Gastroesophageal sphincter (tissue), 4 donors: ENCODE results near the gene EPHA8. TPM values are rescaled to one million over a fixed set of nuclear protein-coding genes. Genes with fewer than 3 reads are reported as not detected.

Source experiments
- ATAC-seq: fragments of 150-250 bp; one replicate; pipeline ENCODE4 v1.9.1; 2016; ENCODE audit warnings: mild to moderate bottlenecking, moderate library complexity
- H3K27ac ChIP-seq, 4 donors: fragments of 200-600 bp; sonication (generic) in 3 of 4; 1 replicate in 3 of 4; 2 replicates in 1 of 4; pipeline ENCODE4 v1.5.1; 2016 to 2019
- H3K27me3 ChIP-seq: fragments of 200-600 bp; sonication (generic); one replicate; pipeline ENCODE4 v1.5.1; 2019
- H3K36me3 ChIP-seq, 2 donors: fragments of 200-600 bp; sonication (generic); one replicate each; pipeline ENCODE4 v1.5.1; 2019; ENCODE audit warnings: control low read depth in 1 of 2
- H3K4me1 ChIP-seq, 3 donors: fragments of 200-600 bp; sonication (generic); 1 replicate in 2 of 3; 2 replicates in 1 of 3; pipeline ENCODE4 v1.5.1; 2016 to 2019; ENCODE audit warnings: control low read depth in 2 of 3
- H3K4me3 ChIP-seq, 2 donors: fragments of 200-600 bp; sonication (generic); one replicate each; pipeline ENCODE4 v1.5.1; 2019; ENCODE audit warnings: mild to moderate bottlenecking in 1 of 2, moderate library complexity in 1 of 2
- H3K9me3 ChIP-seq, 3 donors: fragments of 200-600 bp; sonication (generic); one replicate each; pipeline ENCODE4 v1.5.1; 2017 to 2019; ENCODE audit warnings: control low read depth in 2 of 3
- CTCF ChIP-seq, 4 experiments: fragments of 200-600 bp in 2 of 4; fragments of 450-650 bp in 2 of 4; sonication (generic) in 1 of 4; IDR thresholded peaks; one replicate each; pipeline ENCODE4 v1.5.1; 2017 to 2019; ENCODE audit warnings: antibody characterized with exemption in 4 of 4, mild to moderate bottlenecking in 2 of 4, moderate library complexity in 2 of 4
- EP300 ChIP-seq: sonication (generic); formaldehyde crosslinking; IDR thresholded peaks from one replicate; pipeline ENCODE4 v1.6.1; 2017; ENCODE audit warnings: antibody characterized with exemption, mild to moderate bottlenecking
- POLR2A ChIP-seq, 2 donors: fragments of 450-650 bp; IDR thresholded peaks; one replicate each; pipeline ENCODE4 v1.6.1; 2017; ENCODE audit warnings: antibody characterized with exemption in 2 of 2, mild to moderate bottlenecking in 2 of 2, moderate library complexity in 1 of 2
- POLR2AphosphoS5 ChIP-seq: sonication (generic); formaldehyde crosslinking; IDR thresholded peaks from one replicate; pipeline ENCODE4 v1.6.1; 2017; ENCODE audit warnings: antibody characterized with exemption
- WGBS, 2 donors: methylation state at CpG; one replicate each; pipeline ENCODE4 v1.1.5; 2018; ENCODE audit warnings: low coverage in 1 of 2; 5-methylcytosine and 5-hydroxymethylcytosine counted together
- total RNA-seq, 4 donors: library from RNA; depleted of rRNA; stranded (reverse); fragments of >200 nt; gene quantifications; one replicate each; pipeline ENCODE4 v1.1.0, GENCODE V29; 2016

EPHA8 gene
- total RNA-seq, 4 donors from 2014 or later = 0.08 to 0.37 (median 0.13) TPM; not detected in 1

GRCh38 chr1:22520871-22521270 lies 42.4 kb upstream of the EPHA8 start:
- Histone ChIP-seq H3K27me3 (no peaks in the 10 kb centered on the region), H3K36me3 (peaks cover 0 to 99% of the 10 kb centered on the region in 2 donors), H3K27ac (no peak overlapping the region), H3K4me1 (peaks cover 0 to 17% (median 0%) of the 10 kb centered on the region in 3 donors), H3K9me3 (no peaks in the 10 kb centered on the region), H3K4me3 (no peak overlapping the region)
- ATAC-seq = no peak
- 92% methylated on average over 7 of the region's 9 CpGs; no CpG with 5 or more reads in 1 of the 2 donors for WGBS, 2 donors
- TF ChIP-seq POLR2AphosphoS5 (no peak), POLR2A (IDR thresholded peaks at IDR 0.05) (no peak), EP300 (no peak), CTCF (IDR thresholded peaks at IDR 0.05) (no peak)

DNA sequence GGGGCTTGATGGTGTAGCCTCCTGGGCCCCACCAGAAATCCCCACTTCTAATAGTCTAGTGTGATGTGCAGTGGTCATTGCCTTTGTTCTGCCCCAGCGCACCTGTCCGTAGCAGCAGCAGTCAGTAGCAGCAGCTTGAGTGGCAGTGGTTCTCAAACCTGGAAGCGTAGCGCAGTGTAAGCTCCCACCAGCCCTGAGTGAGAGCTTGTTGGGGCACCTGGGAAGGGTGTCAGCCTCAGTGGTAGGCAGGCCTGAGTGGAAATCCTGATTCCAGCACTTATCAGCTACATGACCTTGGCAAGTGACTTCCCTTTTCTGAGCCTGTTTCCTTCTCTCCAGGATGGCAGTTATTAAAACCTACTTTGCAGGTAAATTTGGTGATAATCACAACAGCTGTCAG lies 41.6 kb upstream of the EPHA8 start:
- TF ChIP-seq CTCF (IDR thresholded peaks at IDR 0.05) (no peak), EP300 (no peak), POLR2AphosphoS5 (no peak), POLR2A (IDR thresholded peaks at IDR 0.05) (no peak)
- Histone ChIP-seq H3K9me3 (no peaks in the 10 kb centered on the region), H3K27me3 (no peaks in the 10 kb centered on the region), H3K4me3 (no peak overlapping the region), H3K27ac (no peak overlapping the region), H3K36me3 (peaks cover 0 to 99% of the 10 kb centered on the region in 2 donors), H3K4me1 (peaks cover 0 to 17% (median 0%) of the 10 kb centered on the region in 3 donors)
- WGBS, 2 donors = 93% methylated on average over 2 of the region's 4 CpGs; no CpG with 5 or more reads in 1 of the 2 donors
- no peak for ATAC-seq

DNA sequence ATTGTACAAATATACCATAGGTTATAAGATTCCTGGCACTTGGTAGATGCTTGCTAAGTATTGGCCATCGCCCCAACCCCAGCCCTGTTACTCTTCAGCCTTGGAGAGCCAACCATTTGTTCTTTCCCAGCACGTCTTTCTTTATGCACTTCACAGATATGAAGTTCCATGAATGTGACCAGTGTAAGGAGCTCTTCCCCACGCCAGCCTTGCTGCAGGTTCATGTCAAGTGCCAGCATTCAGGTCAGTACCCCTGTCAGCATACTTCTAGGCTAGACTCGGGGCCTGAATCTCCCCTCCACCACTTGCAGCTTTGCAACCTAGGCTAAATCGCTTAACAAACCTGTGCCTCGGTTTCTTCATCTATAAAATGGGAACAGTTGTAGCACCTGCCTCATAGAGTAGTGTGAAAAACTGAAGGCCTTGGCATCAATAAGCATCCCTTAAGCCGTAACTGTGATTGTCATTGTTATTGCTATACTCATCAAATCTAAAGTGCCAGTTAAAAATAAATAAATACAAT lies 41.0 kb upstream of the EPHA8 start:
- H3K27ac ChIP-seq = no peak overlapping the region
- no peak for ATAC-seq
- TF ChIP-seq EP300 (no peak), POLR2AphosphoS5 (no peak), POLR2A (IDR thresholded peaks at IDR 0.05) (no peak), CTCF (IDR thresholded peaks at IDR 0.05) (no peak)
- no peaks in the 10 kb centered on the region for H3K9me3 ChIP-seq
- peaks cover 0 to 22% (median 0%) of the 10 kb centered on the region in 3 donors for H3K4me1 ChIP-seq
- H3K4me3 ChIP-seq = no peak overlapping the region
- 81 to 100% methylated on average over 3 to 5 of the region's 7 CpGs for WGBS, 2 donors
- H3K36me3 ChIP-seq = peaks cover 0 to 99% of the 10 kb centered on the region in 2 donors
- H3K27me3 ChIP-seq = no peaks in the 10 kb centered on the region

DNA sequence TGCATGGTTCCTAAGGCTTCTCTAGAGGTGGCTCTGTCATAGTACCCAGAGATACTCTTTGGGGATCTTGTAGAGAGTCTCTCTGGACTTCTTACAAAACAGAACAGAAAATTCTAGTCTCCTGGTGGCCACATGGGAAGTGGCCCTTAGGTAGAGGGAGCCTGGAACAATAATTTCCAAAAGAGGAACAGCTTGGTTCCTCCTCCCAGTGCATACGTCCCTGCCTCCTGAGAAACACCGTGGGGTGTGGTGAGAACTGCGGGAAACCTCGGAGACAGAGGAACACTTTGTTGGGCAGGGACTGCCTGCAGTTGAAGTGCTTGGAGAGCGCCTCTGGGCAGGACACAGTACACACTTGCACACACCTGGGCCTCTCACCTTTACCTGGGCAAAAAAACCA lies 38.8 kb upstream of the EPHA8 start:
- H3K4me3 ChIP-seq = no peak overlapping the region
- TF ChIP-seq POLR2A (IDR thresholded peaks at IDR 0.05) (no peak), EP300 (no peak), CTCF (IDR thresholded peaks at IDR 0.05) (no peak), POLR2AphosphoS5 (no peak)
- no peaks in the 10 kb centered on the region for H3K9me3 ChIP-seq
- H3K4me1 ChIP-seq = peaks cover 0 to 15% (median 0%) of the 10 kb centered on the region in 3 donors
- H3K36me3 ChIP-seq = peaks cover 0 to 81% of the 10 kb centered on the region in 2 donors
- no peak overlapping the region for H3K27ac ChIP-seq
- 80% methylated on average over 2 of the region's 5 CpGs; no CpG with 5 or more reads in 1 of the 2 donors for WGBS, 2 donors
- H3K27me3 ChIP-seq = no peaks in the 10 kb centered on the region
- no peak for ATAC-seq

GRCh38 chr1:22525211-22525610 lies 38.1 kb upstream of the EPHA8 start:
- Histone ChIP-seq H3K27ac (no peak overlapping the region), H3K4me3 (no peak overlapping the region), H3K36me3 (peaks cover 0 to 74% of the 10 kb centered on the region in 2 donors), H3K27me3 (no peaks in the 10 kb centered on the region), H3K4me1 (peaks cover under 1 to 23% (median 5%) of the 10 kb centered on the region in 3 donors), H3K9me3 (no peaks in the 10 kb centered on the region)
- ATAC-seq = no peak
- 96 to 100% methylated on average over 1 to 3 of the region's 3 CpGs for WGBS, 2 donors
- TF ChIP-seq POLR2AphosphoS5 (no peak), CTCF (IDR thresholded peaks at IDR 0.05) (no peak), EP300 (no peak), POLR2A (IDR thresholded peaks at IDR 0.05) (no peak)
